H9 (cell line): ENCODE data around the gene BLTP3A. TPM values are rescaled to one million over a fixed set of nuclear protein-coding genes. Genes with fewer than 3 reads are reported as not detected.
"Not testable (repeated sequence)": the region's sequence is repeated elsewhere in the genome, so short reads cannot be mapped to it uniquely, and the experiment has no call there.

Source experiments
- DNase-seq: peaks from one replicate; pipeline ENCODE4 v3.0.0-alpha.2; 2017
- H2AFZ ChIP-seq: one replicate; pipeline ENCODE4 v1.6.1; 2013; ENCODE audit warnings: mild to moderate bottlenecking, low read length, control low read depth, moderate library complexity
- H2AK5ac ChIP-seq: 2 replicates; pipeline ENCODE4 v1.6.1; 2013; ENCODE audit warnings: low read length, control low read depth, mixed read lengths; ENCODE audit not compliant: insufficient read length
- H2BK120ac ChIP-seq: one replicate; pipeline ENCODE4 v1.6.1; 2013; ENCODE audit warnings: low read depth, mild to moderate bottlenecking, low read length, control low read depth, inconsistent platforms; ENCODE audit not compliant: poor library complexity, severe bottlenecking
- H2BK12ac ChIP-seq: 2 replicates; pipeline ENCODE4 v1.6.1; 2013; ENCODE audit warnings: low read length, control low read depth, mixed read lengths, low read depth; ENCODE audit not compliant: insufficient read length
- H2BK15ac ChIP-seq: 2 replicates; pipeline ENCODE4 v1.6.1; 2013; ENCODE audit warnings: low read depth, low read length, control low read depth
- H2BK20ac ChIP-seq: one replicate; pipeline ENCODE4 v1.6.1; 2013; ENCODE audit warnings: low read depth, mild to moderate bottlenecking, low read length, control low read depth, inconsistent platforms; ENCODE audit not compliant: poor library complexity, severe bottlenecking
- H2BK5ac ChIP-seq: 2 replicates; pipeline ENCODE4 v1.6.1; 2013; ENCODE audit warnings: low read length, control low read depth, mixed read lengths; ENCODE audit not compliant: insufficient read length
- H3K14ac ChIP-seq: 2 replicates; pipeline ENCODE4 v1.6.1; 2013; ENCODE audit warnings: low read length, control low read depth; ENCODE audit not compliant: insufficient read depth
- H3K18ac ChIP-seq: 2 replicates; pipeline ENCODE4 v1.6.1; 2013; ENCODE audit warnings: low read depth, mild to moderate bottlenecking, mixed read lengths, low read length, control low read depth; ENCODE audit not compliant: insufficient read length
- H3K23ac ChIP-seq: 2 replicates; pipeline ENCODE4 v1.6.1; 2013; ENCODE audit warnings: low read length, control low read depth, mixed read lengths, low read depth; ENCODE audit not compliant: insufficient read length
- H3K23me2 ChIP-seq: 2 replicates; pipeline ENCODE4 v1.6.1; 2013; ENCODE audit warnings: low read depth, mild to moderate bottlenecking, mixed read lengths, low read length, control low read depth; ENCODE audit not compliant: insufficient read length, poor library complexity, severe bottlenecking
- H3K27ac ChIP-seq: 2 replicates; pipeline ENCODE4 v1.5.1; 2013; ENCODE audit warnings: low read length, control low read depth, mixed read lengths, low read depth; ENCODE audit not compliant: insufficient read length
- H3K27me3 ChIP-seq: 2 replicates; pipeline ENCODE4 v1.6.1; 2013; ENCODE audit warnings: low read length, control low read depth, inconsistent platforms; ENCODE audit not compliant: insufficient read depth
- H3K4ac ChIP-seq: 2 replicates; pipeline ENCODE4 v1.6.1; 2013; ENCODE audit warnings: low read depth, mild to moderate bottlenecking, control low read depth, inconsistent platforms, low read length, moderate library complexity
- H3K4me1 ChIP-seq: 2 replicates; pipeline ENCODE4 v1.6.1; 2013; ENCODE audit warnings: low read length, control low read depth, inconsistent platforms; ENCODE audit not compliant: insufficient read depth
- H3K4me2 ChIP-seq: 2 replicates; pipeline ENCODE4 v1.6.1; 2013; ENCODE audit warnings: low read length, control low read depth, mixed read lengths; ENCODE audit not compliant: insufficient read length, insufficient read depth
- H3K56ac ChIP-seq: 2 replicates; pipeline ENCODE4 v1.6.1; 2013; ENCODE audit warnings: low read depth, mild to moderate bottlenecking, mixed read lengths, low read length, control low read depth; ENCODE audit not compliant: insufficient read length
- H3K79me1 ChIP-seq: 2 replicates; pipeline ENCODE4 v1.6.1; 2013; ENCODE audit warnings: low read depth, mild to moderate bottlenecking, moderate library complexity, low read length, control low read depth, inconsistent platforms; ENCODE audit not compliant: insufficient read depth, poor library complexity, severe bottlenecking
- H3K79me2 ChIP-seq: 2 replicates; pipeline ENCODE4 v1.6.1; 2013; ENCODE audit warnings: low read length, control low read depth, inconsistent platforms; ENCODE audit not compliant: insufficient read depth
- H3K9ac ChIP-seq: 2 replicates; pipeline ENCODE4 v1.6.1; 2013; ENCODE audit warnings: low read length, control low read depth, mixed read lengths; ENCODE audit not compliant: insufficient read length; ENCODE audit errors: extremely low read depth
- H3K9me3 ChIP-seq: one replicate; pipeline ENCODE4 v1.6.1; 2013; ENCODE audit warnings: low read depth, low read length, inconsistent platforms; ENCODE audit not compliant: control insufficient read depth
- H3T11ph ChIP-seq: one replicate; pipeline ENCODE4 v1.6.1; 2013; ENCODE audit warnings: mild to moderate bottlenecking, low read length, control low read depth, inconsistent platforms
- H4K20me1 ChIP-seq: one replicate; pipeline ENCODE4 v1.6.1; 2013; ENCODE audit not compliant: control insufficient read depth, insufficient read length, insufficient read depth
- H4K5ac ChIP-seq: 2 replicates; pipeline ENCODE4 v1.6.1; 2013; ENCODE audit warnings: low read depth, mild to moderate bottlenecking, mixed read lengths, low read length, control low read depth; ENCODE audit not compliant: insufficient read length
- H4K8ac ChIP-seq: replicated peaks from 2 replicates; pipeline ENCODE4 v1.6.1; 2013; ENCODE audit warnings: low read length, control low read depth, mixed read lengths, low read depth; ENCODE audit not compliant: insufficient read length
- H4K91ac ChIP-seq: 2 replicates; pipeline ENCODE4 v1.6.1; 2013; ENCODE audit warnings: low read depth, mild to moderate bottlenecking, moderate library complexity, mixed read lengths, low read length, control low read depth; ENCODE audit not compliant: insufficient read length
- H3K27ac Mint-ChIP-seq, 3 experiments: 2 replicates in 2 of 3; 3 replicates in 1 of 3; pipeline ENCODE4 v1.8.0; 2020 to 2021; ENCODE audit warnings: mixed read lengths in 3 of 3, mild to moderate bottlenecking in 1 of 3, moderate library complexity in 1 of 3
- H3K27me3 Mint-ChIP-seq: 2 replicates; pipeline ENCODE4 v1.8.0; 2021; ENCODE audit warnings: low read depth, mild to moderate bottlenecking, moderate library complexity, mixed read lengths
- H3K36me3 Mint-ChIP-seq, 3 experiments: 2 replicates in 2 of 3; 3 replicates in 1 of 3; pipeline ENCODE4 v1.8.0; 2020 to 2021; ENCODE audit warnings: low read depth in 3 of 3, mixed read lengths in 3 of 3; ENCODE audit not compliant: insufficient read depth in 1 of 3
- H3K4me1 Mint-ChIP-seq, 2 experiments: 2 replicates each; pipeline ENCODE4 v1.8.0; 2020; ENCODE audit warnings: mixed read lengths in 2 of 2
- H3K4me3 Mint-ChIP-seq, 2 experiments: 2 replicates in 1 of 2; 3 replicates in 1 of 2; pipeline ENCODE4 v1.8.0; 2020 to 2021; ENCODE audit warnings: mild to moderate bottlenecking in 2 of 2, mixed read lengths in 2 of 2, moderate library complexity in 1 of 2
- H3K9me3 Mint-ChIP-seq, 2 experiments: 2 replicates in 1 of 2; 3 replicates in 1 of 2; pipeline ENCODE4 v1.8.0; 2020; ENCODE audit warnings: mild to moderate bottlenecking in 2 of 2, mixed read lengths in 2 of 2, moderate library complexity in 1 of 2
- WGBS: extraction: QIAGEN DNeasy Blood & Tissue Kit; methylation state at CpG from one replicate; pipeline ENCODE4 v1.1.7; 2013; ENCODE audit warnings: missing lambda C conversion rate, low lambda C conversion rate, mixed read lengths; ENCODE audit not compliant: insufficient read length; ENCODE audit errors: extremely low coverage; 5-methylcytosine and 5-hydroxymethylcytosine counted together
- total RNA-seq: library from RNA; stranded (reverse); gene quantifications from 2 replicates; pipeline ENCODE4 v1.2.1, GENCODE V29; 2021

The BLTP3A gene
- total RNA-seq, 1 experiment from 2014 or later: 17.8 TPM

DNA sequence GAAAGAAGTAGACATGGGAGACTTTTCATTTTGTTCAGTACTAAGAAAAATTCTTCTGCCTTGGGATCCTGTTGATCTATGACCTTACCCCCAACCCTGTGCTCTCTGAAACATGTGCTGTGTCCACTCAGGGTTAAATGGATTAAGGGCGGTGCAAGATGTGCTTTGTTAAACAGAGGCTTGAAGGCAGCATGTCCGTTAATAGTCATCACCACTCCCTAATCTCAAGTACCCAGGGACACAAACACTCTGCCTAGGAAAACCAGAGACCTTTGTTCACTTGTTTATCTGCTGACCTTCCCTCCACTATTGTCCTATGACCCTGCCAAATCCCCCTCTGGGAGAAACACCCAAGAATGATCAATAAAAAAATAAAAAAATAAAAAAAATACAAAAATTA, 4.7 kb upstream of the BLTP3A start:
- not testable (repeated sequence) for H3K79me2 ChIP-seq, H3K18ac ChIP-seq, H3K27me3 Mint-ChIP-seq, H3K4me3 Mint-ChIP-seq, H2BK120ac ChIP-seq, H3K9ac ChIP-seq, H3K27me3 ChIP-seq, H3K36me3 Mint-ChIP-seq, H3K27ac ChIP-seq, H3K23me2 ChIP-seq, H3K4ac ChIP-seq, H4K91ac ChIP-seq, H3K27ac Mint-ChIP-seq, H2BK12ac ChIP-seq, H2BK20ac ChIP-seq, H3K4me2 ChIP-seq, H4K8ac ChIP-seq, H3K9me3 ChIP-seq, H3K4me1 ChIP-seq, H2AK5ac ChIP-seq, H4K20me1 ChIP-seq, H3T11ph ChIP-seq, H2BK15ac ChIP-seq, H3K79me1 ChIP-seq, H3K9me3 Mint-ChIP-seq, H3K14ac ChIP-seq, DNase-seq, H3K56ac ChIP-seq, H3K23ac ChIP-seq, H4K5ac ChIP-seq, H2BK5ac ChIP-seq, H2AFZ ChIP-seq
- WGBS: no CpG with 5 or more reads among the region's 2 CpGs
- peaks cover 7 to 10% of the 10 kb centered on the region in 2 experiments for H3K4me1 Mint-ChIP-seq
